Measurements from ENCODE around the gene PTPRN2.

DNA sequence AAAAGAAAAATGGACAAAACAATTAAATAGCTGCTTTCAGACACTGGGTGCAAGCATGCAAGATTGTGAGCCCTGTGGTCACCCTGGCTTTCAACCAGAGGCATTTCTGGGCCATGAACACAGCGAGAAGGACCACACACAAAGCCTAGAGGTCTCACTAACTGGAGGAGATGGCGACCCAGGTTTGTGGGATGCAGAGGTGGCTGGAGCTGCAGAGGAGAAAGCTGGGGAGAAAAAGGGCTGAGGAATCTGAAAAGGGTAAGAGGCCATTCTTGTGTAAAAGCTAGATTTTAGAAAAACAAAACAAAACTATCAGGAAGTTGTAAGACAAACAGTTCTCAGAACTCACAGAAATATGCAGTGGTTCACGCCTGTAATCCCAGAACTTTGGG, 30.1 kb upstream of the PTPRN2 start:
- TF ChIP-seq EZH2phosphoT487 (IDR thresholded peaks at IDR 0.05; ENCODE audit: borderline replicate concordance): no peak
- TF ChIP-seq, protein P1, sequence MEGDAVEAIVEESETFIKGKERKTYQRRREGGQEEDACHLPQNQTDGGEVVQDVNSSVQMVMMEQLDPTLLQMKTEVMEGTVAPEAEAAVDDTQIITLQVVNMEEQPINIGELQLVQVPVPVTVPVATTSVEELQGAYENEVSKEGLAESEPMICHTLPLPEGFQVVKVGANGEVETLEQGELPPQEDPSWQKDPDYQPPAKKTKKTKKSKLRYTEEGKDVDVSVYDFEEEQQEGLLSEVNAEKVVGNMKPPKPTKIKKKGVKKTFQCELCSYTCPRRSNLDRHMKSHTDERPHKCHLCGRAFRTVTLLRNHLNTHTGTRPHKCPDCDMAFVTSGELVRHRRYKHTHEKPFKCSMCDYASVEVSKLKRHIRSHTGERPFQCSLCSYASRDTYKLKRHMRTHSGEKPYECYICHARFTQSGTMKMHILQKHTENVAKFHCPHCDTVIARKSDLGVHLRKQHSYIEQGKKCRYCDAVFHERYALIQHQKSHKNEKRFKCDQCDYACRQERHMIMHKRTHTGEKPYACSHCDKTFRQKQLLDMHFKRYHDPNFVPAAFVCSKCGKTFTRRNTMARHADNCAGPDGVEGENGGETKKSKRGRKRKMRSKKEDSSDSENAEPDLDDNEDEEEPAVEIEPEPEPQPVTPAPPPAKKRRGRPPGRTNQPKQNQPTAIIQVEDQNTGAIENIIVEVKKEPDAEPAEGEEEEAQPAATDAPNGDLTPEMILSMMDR (IDR thresholded peaks at IDR 0.05 in 2 of 3, conservative IDR thresholded peaks at IDR 0.05 in 1 of 3; ENCODE audit: borderline replicate concordance in 1 of 3, insufficient read depth in 1 of 3, low read depth in 2 of 3, low read length in 2 of 3): no peak
- TF ChIP-seq RAD21 (IDR thresholded peaks at IDR 0.05; ENCODE audit: low read depth): no peak
- no peak for TF ChIP-seq POLR2AphosphoS5 (IDR thresholded peaks at IDR 0.05; ENCODE audit: low read depth, low read length)
- TF ChIP-seq EGR1 (IDR thresholded peaks at IDR 0.05; ENCODE audit: low read depth): no peak
- TF ChIP-seq SP1 (IDR thresholded peaks at IDR 0.05; ENCODE audit: low read depth): no peak
